GM12878 (cell line): ENCODE data around the gene ZNF710.

ENCODE experiments used
- CTCF ChIP-seq, 3 experiments: IDR thresholded peaks in 2 of 3; conservative IDR thresholded peaks in 1 of 3; 2 replicates each; pipeline ENCODE4 v1.5.1; 2011; ENCODE audit warnings: low read depth in 3 of 3, low read length in 3 of 3, mild to moderate bottlenecking in 3 of 3, control low read depth in 2 of 3, moderate library complexity in 2 of 3, inconsistent platforms in 1 of 3, mixed read lengths in 1 of 3; ENCODE audit not compliant: control insufficient read depth in 2 of 3, insufficient read depth in 1 of 3; ENCODE audit errors: extremely low read depth in 1 of 3
- GABPA ChIP-seq: IDR thresholded peaks from 2 replicates; pipeline ENCODE4 v1.6.1; 2014; ENCODE audit warnings: antibody characterized with exemption, low read depth, mild to moderate bottlenecking, inconsistent platforms
- KAT2A ChIP-seq: conservative IDR thresholded peaks from 2 replicates; pipeline ENCODE4 v1.6.1; 2011; ENCODE audit warnings: low read depth, low read length; ENCODE audit not compliant: control insufficient read depth
- MTA2 ChIP-seq: fragments of 450-650 bp; IDR thresholded peaks from 2 replicates; pipeline ENCODE4 v1.6.1; 2016; ENCODE audit warnings: low read depth, mild to moderate bottlenecking, moderate library complexity
- MXI1 ChIP-seq: fragments of 150-350 bp; IDR thresholded peaks from 2 replicates; pipeline ENCODE4 v1.6.1; 2011; ENCODE audit warnings: low read depth, mild to moderate bottlenecking, inconsistent platforms, low read length, improper control_type of control experiment
- NR2F1 ChIP-seq: fragments of 450-650 bp; conservative IDR thresholded peaks from 2 replicates; pipeline ENCODE4 v1.6.1; 2017; ENCODE audit warnings: mild to moderate bottlenecking
- RELA ChIP-seq: fragments of 450-650 bp; IDR thresholded peaks from 2 replicates; pipeline ENCODE4 v1.8.0; 2014; ENCODE audit warnings: borderline replicate concordance; ENCODE audit not compliant: partially characterized antibody
- REST ChIP-seq: IDR thresholded peaks from 2 replicates; pipeline ENCODE4 v1.6.1; 2012; ENCODE audit warnings: mild to moderate bottlenecking, low read depth, low read length
- SMC3 ChIP-seq: IDR thresholded peaks from 2 replicates; pipeline ENCODE4 v1.6.1; 2011; ENCODE audit warnings: low read length, improper control_type of control experiment, borderline replicate concordance

- no peak for TF ChIP-seq RELA
- no peak for TF ChIP-seq GABPA
- no peak for TF ChIP-seq CTCF (IDR thresholded peaks at IDR 0.05 in 2 of 3, conservative IDR thresholded peaks at IDR 0.05 in 1 of 3; ENCODE audit: control insufficient read depth in 2 of 3, extremely low read depth in 1 of 3, insufficient read depth in 1 of 3, low read depth in 3 of 3, low read length in 3 of 3)
- TF ChIP-seq NR2F1 = no peak
- no peak for TF ChIP-seq KAT2A
- no peak for TF ChIP-seq REST
- TF ChIP-seq MXI1 = no peak
- TF ChIP-seq SMC3 = no peak
- no peak for TF ChIP-seq MTA2
Observed at GRCh38 chr15:90035095-90035839, 34.1 kb downstream of the ZNF710 start.
